Fibroblast of gingiva (primary cell): Measurements from ENCODE around the gene RARS1.

Source experiments
- DNase-seq: peaks from one replicate; pipeline ENCODE4 v3.0.0-alpha.2; 2011; ENCODE audit warnings: low read depth

The RARS1 gene

DNA sequence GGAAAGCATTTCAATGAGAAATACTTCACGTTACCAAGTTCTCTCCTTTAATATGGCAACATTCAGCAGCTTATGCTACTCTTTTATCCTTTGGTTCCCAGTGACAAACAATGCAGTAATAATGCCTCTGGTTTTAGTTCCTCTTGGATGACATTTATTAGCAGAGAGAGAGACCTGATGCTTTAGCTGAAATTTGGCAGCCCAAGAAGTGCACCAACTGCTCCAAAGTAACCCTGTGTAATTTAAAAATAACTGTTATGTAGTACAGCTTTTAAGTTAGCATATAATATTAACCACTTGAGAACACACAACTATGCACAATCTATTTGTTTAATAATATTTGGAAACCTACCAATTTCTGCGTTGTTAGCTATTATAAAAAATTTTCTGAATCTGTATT, 71.1 kb downstream of the RARS1 start:
- DNase-seq: no peak

DNA sequence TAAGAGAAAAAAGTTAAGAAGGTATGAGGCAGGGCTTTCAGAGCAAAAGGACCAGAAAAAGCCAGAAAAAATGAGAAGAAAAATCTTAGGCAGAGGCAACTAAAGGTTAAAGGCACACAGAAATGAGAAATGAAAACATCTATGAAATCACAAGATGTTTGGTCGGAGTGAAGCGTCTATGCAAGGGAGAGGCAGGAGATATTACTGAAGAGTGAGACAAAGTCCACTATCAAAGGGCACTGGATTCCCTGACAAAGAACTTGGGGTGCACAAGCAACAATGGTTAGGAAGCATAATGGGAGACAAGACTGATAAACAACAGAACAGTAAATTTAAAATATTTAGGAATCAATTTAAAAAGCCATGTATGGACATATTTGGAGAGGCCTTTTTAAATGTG, 76.0 kb downstream of the RARS1 start:
- DNase-seq: no peak

DNA sequence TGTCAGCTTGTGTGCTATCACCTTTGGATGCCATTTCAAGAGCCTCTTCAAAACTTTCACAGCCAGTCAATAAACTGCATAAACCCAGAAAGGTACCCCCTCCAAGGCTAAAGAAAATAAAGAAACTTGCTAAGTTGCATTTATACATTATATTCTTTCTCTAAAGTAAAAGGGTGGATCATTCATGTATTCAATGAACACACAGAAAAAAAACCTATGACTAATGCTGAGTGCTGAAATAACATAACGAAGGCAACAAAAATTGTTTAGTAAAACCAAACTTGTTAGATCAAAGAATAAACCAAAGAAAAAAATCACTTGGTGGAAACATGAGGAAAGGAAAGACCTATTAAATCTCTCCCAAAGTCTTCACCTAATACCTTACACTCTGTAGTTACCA, 77.7 kb downstream of the RARS1 start:
- no peak for DNase-seq

DNA sequence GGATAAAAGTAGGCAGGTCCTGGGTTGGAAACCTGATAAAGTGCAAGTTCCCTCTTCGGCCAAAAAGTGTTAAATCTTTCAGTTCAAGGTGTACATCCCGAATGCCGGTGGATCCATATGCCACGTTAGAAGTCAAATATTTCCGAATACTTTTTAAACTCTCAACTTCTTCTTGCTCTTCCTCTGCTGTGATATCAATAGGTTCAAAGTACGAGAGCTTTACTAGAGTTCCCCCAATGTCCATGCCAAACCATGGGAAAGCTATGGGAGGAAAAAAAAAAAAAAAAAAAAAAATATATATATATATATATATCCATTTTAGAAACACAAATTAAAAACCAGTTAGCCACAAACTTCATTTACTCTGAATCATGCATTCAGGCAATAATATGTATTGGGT, 82.5 kb downstream of the RARS1 start:
- DNase-seq: no peak
